Neural cell (in vitro differentiated cells): ENCODE data around the gene GPX3.

Experiments used
- CTCF ChIP-seq: fragments of 450-650 bp; IDR thresholded peaks from 2 replicates; pipeline ENCODE4 v1.5.1; 2014; ENCODE audit warnings: antibody characterized with exemption, mild to moderate bottlenecking, moderate library complexity; ENCODE audit not compliant: poor library complexity, severe bottlenecking
- EZH2 ChIP-seq: fragments of 200-600, 300-800 bp; shearing (Covaris generic), sonication (generic); IDR thresholded peaks from 2 replicates; pipeline ENCODE4 v1.6.1; 2014; ENCODE audit warnings: antibody characterized with exemption, low read length, borderline replicate concordance, mild to moderate bottlenecking; ENCODE audit not compliant: insufficient read depth, poor library complexity, severe bottlenecking
- MXI1 ChIP-seq: fragments of 450-650 bp; conservative IDR thresholded peaks from 2 replicates; pipeline ENCODE4 v1.6.1; 2014; ENCODE audit warnings: antibody characterized with exemption, mild to moderate bottlenecking; ENCODE audit not compliant: poor library complexity, severe bottlenecking
- POLR2AphosphoS5 ChIP-seq: IDR thresholded peaks from 2 replicates; pipeline ENCODE4 v1.6.1; 2012
- RAD21 ChIP-seq: fragments of 450-650 bp; conservative IDR thresholded peaks from 2 replicates; pipeline ENCODE4 v1.6.1; 2014; ENCODE audit warnings: antibody characterized with exemption, mild to moderate bottlenecking, moderate library complexity
- REST ChIP-seq: IDR thresholded peaks from 2 replicates; pipeline ENCODE4 v1.6.1; 2012; ENCODE audit warnings: borderline replicate concordance
- TAF1 ChIP-seq: IDR thresholded peaks from 2 replicates; pipeline ENCODE4 v1.6.1; 2012; ENCODE audit warnings: low read depth

- no peak for TF ChIP-seq CTCF
- no peak for TF ChIP-seq EZH2
- TF ChIP-seq MXI1, result no peak
- no peak for TF ChIP-seq TAF1
- TF ChIP-seq POLR2AphosphoS5, result no peak
- no peak for TF ChIP-seq REST
- TF ChIP-seq RAD21, result no peak
These were observed 52.2 kb downstream of the GPX3 start for GRCh38 chr5:151072630-151073025.
